Endothelial cell of umbilical vein (primary cell): ENCODE measurements around the gene POLE. TPM values are rescaled to one million over a fixed set of nuclear protein-coding genes. Genes with fewer than 3 reads are reported as not detected.

ENCODE experiments used
- BruUV-seq: library from RNA; stranded (reverse); fragments of 400-500 nt; replicated peaks from 2 replicates; lab custom pipeline; 2021; lab: Mats Ljungman, UMichigan
- CTCF ChIA-PET: fragments of 300-600, 350-600 bp; sonication (Branson Sonifier 250); formaldehyde crosslinking; loops from one replicate; lab custom pipeline; 2021; ENCODE audit warnings: antibody characterized with exemption, inconsistent platforms; lab: Charles Lee
- POLR2A ChIA-PET: fragments of 300-600, 350-600 bp; sonication (Branson Sonifier 250); formaldehyde crosslinking; loops from one replicate; lab custom pipeline; 2021; ENCODE audit warnings: antibody characterized with exemption, inconsistent platforms; lab: Charles Lee
- DNase-seq: peaks from one replicate; pipeline ENCODE4 v3.0.0-alpha.2; 2011; ENCODE audit warnings: low read depth, low spot score
- FAIRE-seq: peaks from 2 replicates; lab custom pipeline; 2011; peaks lifted over from hg19 to GRCh38; lab: Jason Lieb, UNC
- H2AFZ ChIP-seq: 2 replicates; pipeline ENCODE4 v1.6.0; 2012; ENCODE audit warnings: low read depth, low read length, control low read depth, inconsistent platforms
- H3K27ac ChIP-seq: 2 replicates; pipeline ENCODE4 v1.5.1; 2011; ENCODE audit warnings: low read depth, mild to moderate bottlenecking, control low read depth, low read length, moderate library complexity; ENCODE audit not compliant: insufficient read depth
- H3K27me3 ChIP-seq, 2 experiments: 2 replicates each; pipeline versions ENCODE4 v1.6.0 to v1.6.1; 2011; ENCODE audit warnings: low read length in 2 of 2, mixed read lengths in 1 of 2; ENCODE audit not compliant: control insufficient read depth in 2 of 2, insufficient read depth in 2 of 2
- H3K36me3 ChIP-seq, 2 experiments: 2 replicates in 1 of 2; 3 replicates in 1 of 2; pipeline ENCODE4 v1.5.1; 2011; ENCODE audit warnings: low read length in 2 of 2, mild to moderate bottlenecking in 1 of 2, moderate library complexity in 1 of 2; ENCODE audit not compliant: control insufficient read depth in 2 of 2, insufficient read depth in 2 of 2; ENCODE audit errors: extremely low read depth in 1 of 2
- H3K4me1 ChIP-seq: 3 replicates; pipeline ENCODE4 v1.5.1; 2011; ENCODE audit warnings: mild to moderate bottlenecking, low read length; ENCODE audit not compliant: control insufficient read depth, insufficient read depth; ENCODE audit errors: extremely low read depth
- H3K4me2 ChIP-seq: 2 replicates; pipeline ENCODE4 v1.6.1; 2011; ENCODE audit warnings: low read length, control low read depth, mixed read lengths; ENCODE audit not compliant: insufficient read depth
- H3K4me3 ChIP-seq, 3 experiments: fragments of 200-600 bp in 1 of 3; sonication (generic), shearing (Covaris generic) in 1 of 3; replicated peaks in 1 of 3; 2 replicates each; pipeline ENCODE4 v1.5.1; 2011 to 2016; ENCODE audit warnings: control low read depth in 3 of 3, low read length in 3 of 3, mild to moderate bottlenecking in 2 of 3, inconsistent platforms in 1 of 3, low read depth in 1 of 3, moderate library complexity in 1 of 3; ENCODE audit not compliant: insufficient read depth in 1 of 3
- H3K79me2 ChIP-seq: 2 replicates; pipeline ENCODE4 v1.6.0; 2012; ENCODE audit warnings: low read length, inconsistent platforms; ENCODE audit not compliant: control insufficient read depth, insufficient read depth
- H3K9ac ChIP-seq: replicated peaks from 2 replicates; pipeline ENCODE3; 2011; ENCODE audit warnings: low read length, control low read depth; ENCODE audit not compliant: insufficient read depth; ENCODE audit errors: extremely low read depth
- H3K9me1 ChIP-seq: replicated peaks from 3 replicates; pipeline ENCODE4 v1.6.0; 2011; ENCODE audit warnings: mild to moderate bottlenecking, low read length; ENCODE audit not compliant: control insufficient read depth, insufficient read depth; ENCODE audit errors: extremely low read depth
- H3K9me3 ChIP-seq: replicated peaks from 2 replicates; pipeline ENCODE4 v1.5.1; 2012; ENCODE audit warnings: low read length, inconsistent platforms; ENCODE audit not compliant: control insufficient read depth, insufficient read depth
- H4K20me1 ChIP-seq: replicated peaks from 2 replicates; pipeline ENCODE3; 2011; ENCODE audit warnings: mild to moderate bottlenecking, low read length; ENCODE audit not compliant: control insufficient read depth, insufficient read depth; ENCODE audit errors: extremely low read depth
- EZH2 ChIP-seq: IDR thresholded peaks from 2 replicates; pipeline ENCODE4 v1.6.1; 2012; ENCODE audit warnings: borderline replicate concordance, low read depth, mild to moderate bottlenecking, moderate library complexity, low read length, inconsistent platforms; ENCODE audit not compliant: severe bottlenecking
- FOS ChIP-seq: IDR thresholded peaks from 2 replicates; pipeline ENCODE4 v1.6.1; 2011; ENCODE audit warnings: mild to moderate bottlenecking, low read length, moderate library complexity, borderline replicate concordance; ENCODE audit not compliant: insufficient read depth
- JUN ChIP-seq: IDR thresholded peaks from 2 replicates; pipeline ENCODE4 v1.6.1; 2011; ENCODE audit warnings: borderline replicate concordance, low read depth; ENCODE audit not compliant: insufficient read length, insufficient read depth
- MYC ChIP-seq: IDR thresholded peaks from one replicate; pipeline ENCODE4 v1.6.1; 2011; ENCODE audit warnings: mild to moderate bottlenecking, low read depth, low read length
- POLR2A ChIP-seq: IDR thresholded peaks from 2 replicates; pipeline ENCODE4 v1.6.1; 2012; ENCODE audit warnings: low read depth, mild to moderate bottlenecking, control low read depth, low read length
- dilution Hi-C: fragments of 300-500 bp; cut with MboI; formaldehyde crosslinking; loops from one replicate; pipeline ENCODE4 v1.15.0; 2019; ENCODE audit warnings: low sequenced_read_pairs; ENCODE audit not compliant: extremely low pct_ligation_motif_present
- intact Hi-C: fragments of 100-400 bp; cut with micrococcal nuclease; formaldehyde crosslinking; loops from one replicate; pipeline ENCODE4 v1.10.0; 2022
- polyA plus RNA-seq, 4 experiments: library from polyadenylated mRNA; depleted of rRNA in 3 of 4; stranded (reverse) in 3 of 4; unstranded in 1 of 4; fragments of >200 nt; gene quantifications; 2 replicates each; pipeline versions ENCODE4 v1.2.1 to v1.2.3, GENCODE V29; 2011 to 2012; ENCODE audit warnings: missing spikeins in 1 of 4
- total RNA-seq: library from RNA; stranded (reverse); gene quantifications from 2 replicates; pipeline ENCODE4 v1.2.3, GENCODE V29; 2021
- TF ChIP-seq, protein P1 (sequence below), 2 donors: IDR thresholded peaks; 1 replicate in 1 of 2; 2 replicates in 1 of 2; pipeline ENCODE4 v1.5.1; 2011; ENCODE audit warnings: low read length in 2 of 2, mild to moderate bottlenecking in 2 of 2, moderate library complexity in 2 of 2, control low read depth in 1 of 2, inconsistent platforms in 1 of 2, low read depth in 1 of 2; ENCODE audit not compliant: insufficient read depth in 1 of 2; ENCODE audit errors: extremely low read depth in 1 of 2

The POLE gene
- total and polyA plus RNA-seq, 2 donors (not counting 3 experiments of a cell fraction or from before 2014, with no cell fraction given) = 22.9 to 82.7 TPM

DNA sequence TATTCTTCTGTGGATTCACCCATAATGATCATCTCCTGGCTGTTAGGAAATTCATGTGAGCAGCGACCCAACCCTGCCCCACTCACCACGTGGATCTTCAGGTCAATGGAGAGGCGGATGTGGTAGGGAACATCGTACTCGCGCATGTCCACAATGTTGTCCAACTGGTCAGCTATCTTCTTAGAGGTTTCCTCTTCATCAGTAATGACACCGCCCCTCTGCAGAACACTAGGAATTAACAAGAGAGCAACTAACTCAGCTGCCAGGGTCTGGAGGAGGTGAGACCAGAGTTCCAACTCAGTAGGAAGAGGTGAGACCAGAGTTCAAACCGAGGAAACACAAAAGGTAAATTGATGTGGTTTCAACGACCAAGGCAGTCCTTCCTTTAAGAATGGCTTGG lies 9.7 kb downstream of the POLE start:
- intact Hi-C loops = no loop called here
- no peak for DNase-seq
- Histone ChIP-seq H3K4me3 (no peak overlapping the region), H3K36me3 (peaks cover 0 to 19% of the 10 kb centered on the region in 2 experiments), H2AFZ (no peak overlapping the region), H3K9me3 (no peaks in the 10 kb centered on the region), H3K9me1 (no peaks in the 10 kb centered on the region), H3K79me2 (peaks cover 19% of the 10 kb centered on the region), H3K27ac (no peak overlapping the region), H4K20me1 (no peaks in the 10 kb centered on the region), H3K4me2 (no peak overlapping the region), H3K9ac (no peak overlapping the region), H3K4me1 (no peaks in the 10 kb centered on the region), H3K27me3 (no peaks in the 10 kb centered on the region)
- dilution Hi-C loops = no loop called here
- no TSS peak for BruUV-seq
- POLR2A ChIA-PET = no interaction called here
- TF ChIP-seq MYC (no peak), EZH2 (no peak), FOS (no peak), JUN (no peak), POLR2A (no peak)
- TF ChIP-seq, protein P1, sequence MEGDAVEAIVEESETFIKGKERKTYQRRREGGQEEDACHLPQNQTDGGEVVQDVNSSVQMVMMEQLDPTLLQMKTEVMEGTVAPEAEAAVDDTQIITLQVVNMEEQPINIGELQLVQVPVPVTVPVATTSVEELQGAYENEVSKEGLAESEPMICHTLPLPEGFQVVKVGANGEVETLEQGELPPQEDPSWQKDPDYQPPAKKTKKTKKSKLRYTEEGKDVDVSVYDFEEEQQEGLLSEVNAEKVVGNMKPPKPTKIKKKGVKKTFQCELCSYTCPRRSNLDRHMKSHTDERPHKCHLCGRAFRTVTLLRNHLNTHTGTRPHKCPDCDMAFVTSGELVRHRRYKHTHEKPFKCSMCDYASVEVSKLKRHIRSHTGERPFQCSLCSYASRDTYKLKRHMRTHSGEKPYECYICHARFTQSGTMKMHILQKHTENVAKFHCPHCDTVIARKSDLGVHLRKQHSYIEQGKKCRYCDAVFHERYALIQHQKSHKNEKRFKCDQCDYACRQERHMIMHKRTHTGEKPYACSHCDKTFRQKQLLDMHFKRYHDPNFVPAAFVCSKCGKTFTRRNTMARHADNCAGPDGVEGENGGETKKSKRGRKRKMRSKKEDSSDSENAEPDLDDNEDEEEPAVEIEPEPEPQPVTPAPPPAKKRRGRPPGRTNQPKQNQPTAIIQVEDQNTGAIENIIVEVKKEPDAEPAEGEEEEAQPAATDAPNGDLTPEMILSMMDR (IDR thresholded peaks at IDR 0.05; ENCODE audit: extremely low read depth in 1 of 2, insufficient read depth in 1 of 2, low read depth in 1 of 2, low read length in 2 of 2) = no peak
- no peak for FAIRE-seq
- CTCF ChIA-PET = no interaction called here
